Stomach (tissue), 9 donors: Measurements from ENCODE around the gene DLEC1. TPM values are rescaled to one million over a fixed set of nuclear protein-coding genes. Genes with fewer than 3 reads are reported as not detected.
A peak's percentile ranks its signal among the peaks of the same experiment; 100 is the strongest.

Experiments
- DNase-seq, 2 donors: peaks; one replicate each; pipeline versions ENCODE4 v3.0.0 to v3.0.0-alpha.2; 2013 to 2019
- H3K27ac ChIP-seq, 5 donors: fragments of 200-600 bp in 4 of 5; sonication (generic) in 4 of 5; one replicate each; pipeline ENCODE4 v1.5.1; 2013 to 2019; ENCODE audit warnings: mild to moderate bottlenecking in 1 of 5, moderate library complexity in 1 of 5
- H3K27me3 ChIP-seq, 3 donors: fragments of 200-600 bp; sonication (generic); one replicate each; pipeline ENCODE4 v1.5.1; 2017 to 2019; ENCODE audit warnings: mixed run types in 1 of 3
- H3K36me3 ChIP-seq, 4 donors: fragments of 200-600 bp; sonication (generic); 1 replicate in 3 of 4; 2 replicates in 1 of 4; pipeline ENCODE4 v1.5.1; 2016 to 2019
- H3K4me1 ChIP-seq, 4 donors: fragments of 200-600 bp; sonication (generic); one replicate each; pipeline ENCODE4 v1.5.1; 2016 to 2019
- H3K4me3 ChIP-seq, 4 donors: fragments of 200-600 bp; sonication (generic) in 3 of 4; one replicate each; pipeline ENCODE4 v1.5.1; 2016 to 2019; ENCODE audit warnings: mild to moderate bottlenecking in 1 of 4
- H3K9me3 ChIP-seq, 4 donors: fragments of 200-600 bp; sonication (generic); one replicate each; pipeline ENCODE4 v1.5.1; 2016 to 2019
- CTCF ChIP-seq, 7 experiments: fragments of 450-650 bp in 4 of 7; fragments of 200-600 bp in 3 of 7; sonication (generic) in 3 of 7; IDR thresholded peaks; one replicate each; pipeline ENCODE4 v1.5.1; 2016 to 2019; ENCODE audit warnings: antibody characterized with exemption in 7 of 7, control low read depth in 2 of 7, mild to moderate bottlenecking in 1 of 7
- EP300 ChIP-seq: sonication (generic); formaldehyde crosslinking; IDR thresholded peaks from one replicate; pipeline ENCODE4 v1.6.1; 2017; ENCODE audit warnings: antibody characterized with exemption
- POLR2A ChIP-seq, 4 donors: fragments of 450-650 bp; IDR thresholded peaks; one replicate each; pipeline ENCODE4 v1.6.1; 2016; ENCODE audit warnings: antibody characterized with exemption in 4 of 4, control low read depth in 2 of 4, mild to moderate bottlenecking in 1 of 4, moderate library complexity in 1 of 4
- POLR2AphosphoS5 ChIP-seq, 3 donors: sonication (generic); formaldehyde crosslinking; IDR thresholded peaks; one replicate each; pipeline ENCODE4 v1.6.1; 2016; ENCODE audit warnings: antibody characterized with exemption in 3 of 3
- WGBS, 5 donors: extraction: QIAGEN DNeasy Blood & Tissue Kit in 3 of 5; methylation state at CpG; one replicate each; pipeline versions ENCODE4 v1.1.5 to v1.1.7; 2013 to 2018; 5-methylcytosine and 5-hydroxymethylcytosine counted together
- intact Hi-C: fragments of 100-400 bp; cut with DNase I; formaldehyde crosslinking; loops from one replicate; pipeline ENCODE4 v1.15.1; 2023; ENCODE audit warnings: low total_unique reads
- polyA plus RNA-seq, 3 donors: library from polyadenylated mRNA; stranded (reverse); fragments of 200-250 nt; gene quantifications; one replicate each; pipeline ENCODE4 v1.2.3, GENCODE V29; 2013
- total RNA-seq, 5 donors: library from RNA; depleted of rRNA; stranded (reverse); fragments of >200 nt; gene quantifications; one replicate each; pipeline versions ENCODE4 v1.1.0 to v1.2.3, GENCODE V29; 2014 to 2016
- donor health status: healthy with polysubstance abuse.
- donor health status: Bipolar disorder and iron deficiency.
- donor health status: healthy.

The DLEC1 gene
- total and polyA plus RNA-seq, 8 donors: 0.12 to 1.5 (median 0.31) TPM; not detected in 3

- peaks cover 0 to 35% (median 0%) of the 10 kb centered on the region in 4 donors for H3K4me1 ChIP-seq
- WGBS, 5 donors: 87 to 100% (median 91%) methylated on average over 2 of the region's 2 CpGs
- no peaks in the 10 kb centered on the region for H3K27me3 ChIP-seq
- intact Hi-C loops: no loop called here
- no peak overlapping the region for H3K4me3 ChIP-seq
- H3K27ac ChIP-seq: peak overlapping the region in 2 of 5 donors; percentile 74 to 79
- DNase-seq: no peak
- H3K36me3 ChIP-seq: no peaks in the 10 kb centered on the region
- no peaks in the 10 kb centered on the region for H3K9me3 ChIP-seq
- TF ChIP-seq POLR2AphosphoS5 (IDR thresholded peaks at IDR 0.05): no peak
- no peak for TF ChIP-seq POLR2A (IDR thresholded peaks at IDR 0.05)
Observed at GRCh38 chr3:38152609-38153008, 113.6 kb downstream of the DLEC1 start.

GRCh38 chr3:38153221-38153620 is 114.2 kb downstream of the DLEC1 start:
- Histone ChIP-seq H3K9me3 (no peaks in the 10 kb centered on the region), H3K27ac (peak overlapping the region in 3 of 5 donors; percentile 23 to 54 (median 52)), H3K4me1 (peaks cover 0 to 32% (median 0%) of the 10 kb centered on the region in 4 donors), H3K4me3 (no peak overlapping the region), H3K36me3 (no peaks in the 10 kb centered on the region), H3K27me3 (no peaks in the 10 kb centered on the region)
- intact Hi-C loops: no loop called here
- 93 to 100% (median 95%) methylated on average over 2 of the region's 2 CpGs for WGBS, 5 donors
- TF ChIP-seq POLR2A (IDR thresholded peaks at IDR 0.05): no peak
- no peak for TF ChIP-seq CTCF (IDR thresholded peaks at IDR 0.05)
- TF ChIP-seq EP300: no peak
- no peak for TF ChIP-seq POLR2AphosphoS5 (IDR thresholded peaks at IDR 0.05)
- DNase-seq: no peak

- peak in 1 of 2 donors; percentile 60 for DNase-seq
- no peak overlapping the region for H3K4me3 ChIP-seq
- WGBS, 5 donors: 67 to 85% (median 77%) methylated on average over 2 of the region's 2 CpGs
- H3K27me3 ChIP-seq: no peaks in the 10 kb centered on the region
- intact Hi-C loops: no loop called here
- TF ChIP-seq CTCF (IDR thresholded peaks at IDR 0.05) (no peak), POLR2AphosphoS5 (IDR thresholded peaks at IDR 0.05) (peak in 2 of 3 donors; percentile 25 to 39)
- H3K9me3 ChIP-seq: no peaks in the 10 kb centered on the region
- peak overlapping the region in 3 of 5 donors; percentile 14 to 54 (median 52) for H3K27ac ChIP-seq
- peaks cover 0 to 32% (median 0%) of the 10 kb centered on the region in 4 donors for H3K4me1 ChIP-seq
- no peaks in the 10 kb centered on the region for H3K36me3 ChIP-seq
Observed at GRCh38 chr3:38154033-38154494, 115.1 kb downstream of the DLEC1 start.

GRCh38 chr3:38154625-38155255 is 115.7 kb downstream of the DLEC1 start:
- peak in 1 of 3 donors; percentile 26 for TF ChIP-seq POLR2AphosphoS5 (IDR thresholded peaks at IDR 0.05)
- TF ChIP-seq POLR2A (IDR thresholded peaks at IDR 0.05): no peak
- no peaks in the 10 kb centered on the region for H3K36me3 ChIP-seq
- peaks cover 0 to 32% (median 0%) of the 10 kb centered on the region in 4 donors for H3K4me1 ChIP-seq
- H3K9me3 ChIP-seq: no peaks in the 10 kb centered on the region
- 49 to 59% (median 58%) methylated on average over 2 of the region's 2 CpGs for WGBS, 5 donors
- peak in 1 of 2 donors; percentile 75 for DNase-seq
- intact Hi-C loops: no loop called here
- H3K27ac ChIP-seq: peak overlapping the region in 2 of 5 donors; percentile 52 to 54
- no peaks in the 10 kb centered on the region for H3K27me3 ChIP-seq
- H3K4me3 ChIP-seq: no peak overlapping the region

GRCh38 chr3:38155825-38156224 is 116.8 kb downstream of the DLEC1 start:
- DNase-seq: no peak
- H3K9me3 ChIP-seq: no peaks in the 10 kb centered on the region
- H3K36me3 ChIP-seq: no peaks in the 10 kb centered on the region
- H3K27ac ChIP-seq: no peak overlapping the region
- TF ChIP-seq CTCF (IDR thresholded peaks at IDR 0.05) (no peak), POLR2A (IDR thresholded peaks at IDR 0.05) (no peak), POLR2AphosphoS5 (IDR thresholded peaks at IDR 0.05) (no peak), EP300 (no peak)
- intact Hi-C loops: no loop called here
- no peaks in the 10 kb centered on the region for H3K27me3 ChIP-seq
- H3K4me1 ChIP-seq: peaks cover 0 to 32% (median 0%) of the 10 kb centered on the region in 4 donors
- WGBS, 5 donors: 93 to 96% (median 94%) methylated on average over 2 of the region's 2 CpGs
- H3K4me3 ChIP-seq: no peak overlapping the region
